A549 (cell line): Measurements from ENCODE around the gene TMEM63C. TPM values are rescaled to one million over a fixed set of nuclear protein-coding genes. Genes with fewer than 3 reads are reported as not detected.
"Not testable (repeated sequence)": the region's sequence is repeated elsewhere in the genome, so short reads cannot be mapped to it uniquely, and the experiment has no call there.

ENCODE experiments used
- ATAC-seq, 2 experiments: fragments of 200-7000 bp in 1 of 2; fragments of >200 bp in 1 of 2; cut with Nextera tagmentation in 1 of 2; cut with Tn5 transposase in 1 of 2; 3 replicates each; pipeline versions ENCODE4 v1.8.0 to v1.9.1; 2018 to 2020; ENCODE audit warnings: mild to moderate bottlenecking in 1 of 2, moderate library complexity in 1 of 2
- CTCF ChIA-PET: fragments of 300-600 bp; sonication (Branson Sonifier 250); formaldehyde crosslinking; extraction: SDS; loops from one replicate; lab custom pipeline; 2021; ENCODE audit warnings: antibody characterized with exemption, inconsistent platforms; lab: Yijun Ruan, JAX
- POLR2A ChIA-PET: fragments of 350-600 bp; formaldehyde crosslinking; extraction: SDS; loops from one replicate; lab custom pipeline; 2021; ENCODE audit warnings: antibody characterized with exemption, inconsistent platforms; lab: Yijun Ruan, JAX
- DNase-seq, 2 experiments: peaks; one replicate each; pipeline versions ENCODE4 v3.0.0 to v3.0.0-alpha.2; 2011 to 2016; ENCODE audit warnings: low read depth in 1 of 2, low spot score in 1 of 2
- FAIRE-seq: peaks from 2 replicates; lab custom pipeline; 2011; peaks lifted over from hg19 to GRCh38; lab: Jason Lieb, UNC
- H3K27ac ChIP-seq, 2 experiments: fragments of >200 bp; sonication (Bioruptor Twin); formaldehyde crosslinking; 3 replicates each; pipeline ENCODE4 v1.5.1; 2016 to 2017
- H3K4me1 ChIP-seq: fragments of >200 bp; sonication (Bioruptor Twin); formaldehyde crosslinking; 3 replicates; pipeline ENCODE4 v1.6.1; 2016
- H3K4me2 ChIP-seq: fragments of >200 bp; sonication (Bioruptor Twin); formaldehyde crosslinking; 3 replicates; pipeline ENCODE4 v1.6.1; 2016
- H3K4me3 ChIP-seq: fragments of >200 bp; sonication (Bioruptor Twin); formaldehyde crosslinking; 3 replicates; pipeline ENCODE4 v1.5.1; 2016
- H3K9me3 ChIP-seq: fragments of >200 bp; sonication (Bioruptor Twin); formaldehyde crosslinking; 3 replicates; pipeline ENCODE4 v1.6.1; 2016
- ATOH8 ChIP-seq: fragments of 250-450 bp; sonication (Bioruptor Pico); IDR thresholded peaks from 2 replicates; pipeline ENCODE4 v1.5.0; 2020; ENCODE audit warnings: low read depth, mild to moderate bottlenecking, moderate library complexity
- CBX2 ChIP-seq: fragments of 200-600 bp; sonication (generic); IDR thresholded peaks from 2 replicates; pipeline ENCODE4 v1.6.1; 2016; ENCODE audit warnings: low read depth, mild to moderate bottlenecking, borderline replicate concordance
- CEBPB ChIP-seq, 2 experiments: fragments of >200 bp in 1 of 2; sonication (Bioruptor Twin) in 1 of 2; formaldehyde crosslinking in 1 of 2; IDR thresholded peaks; 2 replicates each; pipeline ENCODE4 v1.6.1; 2012 to 2016
- EP300 ChIP-seq, 2 experiments: fragments of >200 bp; sonication (Bioruptor Twin); formaldehyde crosslinking; IDR thresholded peaks; 2 replicates in 1 of 2; 3 replicates in 1 of 2; pipeline ENCODE4 v1.6.1; 2016 to 2017
- FOXS1 ChIP-seq: fragments of 250-450 bp; sonication (Bioruptor Pico); IDR thresholded peaks from 2 replicates; pipeline ENCODE4 v1.5.0; 2020; ENCODE audit warnings: mild to moderate bottlenecking, moderate library complexity
- HDAC2 ChIP-seq: fragments of 200-600 bp; sonication (generic); IDR thresholded peaks from 2 replicates; pipeline ENCODE4 v1.6.1; 2016
- HES2 ChIP-seq: fragments of >200 bp; sonication (Bioruptor Twin); formaldehyde crosslinking; IDR thresholded peaks from 2 replicates; pipeline ENCODE4 v1.6.1; 2016
- HMGXB4 ChIP-seq: fragments of 250-450 bp; sonication (Bioruptor Pico); IDR thresholded peaks from 2 replicates; pipeline ENCODE4 v1.5.0; 2021; ENCODE audit warnings: mild to moderate bottlenecking, moderate library complexity, borderline replicate concordance
- HOXB5 ChIP-seq: fragments of 250-450 bp; sonication (Bioruptor Pico); IDR thresholded peaks from 2 replicates; pipeline ENCODE4 v1.5.0; 2020; ENCODE audit warnings: mild to moderate bottlenecking, moderate library complexity
- NPAS2 ChIP-seq: fragments of 250-450 bp; sonication (Bioruptor Pico); IDR thresholded peaks from 2 replicates; pipeline ENCODE4 v1.8.0; 2022; ENCODE audit warnings: mild to moderate bottlenecking, moderate library complexity, borderline replicate concordance
- PHF8 ChIP-seq: fragments of 200-600 bp; sonication (generic); IDR thresholded peaks from 2 replicates; pipeline ENCODE4 v1.6.1; 2016; ENCODE audit warnings: low read depth, mild to moderate bottlenecking, antibody characterized with exemption, moderate library complexity, borderline replicate concordance
- RARB ChIP-seq: fragments of 250-450 bp; sonication (Bioruptor Pico); IDR thresholded peaks from 2 replicates; pipeline ENCODE4 v1.8.0; 2021; ENCODE audit warnings: mild to moderate bottlenecking, moderate library complexity
- REST ChIP-seq: fragments of 200-600 bp; sonication (generic); IDR thresholded peaks from 2 replicates; pipeline ENCODE4 v1.6.1; 2016; ENCODE audit warnings: antibody characterized with exemption, mild to moderate bottlenecking, moderate library complexity
- RFX5 ChIP-seq: fragments of 450-650 bp; IDR thresholded peaks from 2 replicates; pipeline ENCODE4 v1.7.1; 2014; ENCODE audit warnings: antibody characterized with exemption, mild to moderate bottlenecking, moderate library complexity
- ZC3H11A ChIP-seq: fragments of 450-650 bp; IDR thresholded peaks from 2 replicates; pipeline ENCODE4 v1.6.1; 2014; ENCODE audit warnings: antibody characterized with exemption, mild to moderate bottlenecking
- ZNF302 ChIP-seq: fragments of 250-450 bp; sonication (Bioruptor Pico); IDR thresholded peaks from 2 replicates; pipeline ENCODE4 v1.9.0; 2021; ENCODE audit warnings: inconsistent platforms, mild to moderate bottlenecking, moderate library complexity
- WGBS: methylation state at CpG from one replicate; pipeline ENCODE4 v1.1.6; 2017; ENCODE audit errors: missing lambda C conversion rate; 5-methylcytosine and 5-hydroxymethylcytosine counted together
- polyA plus RNA-seq, 4 experiments: library from polyadenylated mRNA; depleted of rRNA in 3 of 4; stranded (reverse); fragments of >200 nt; fragmentation: RNase III in 1 of 4; extraction: RNeasy Plus Mini Kit Qiagen cat#74134 plus additional on column Dnase treatment in 1 of 4; gene quantifications; 2 replicates in 3 of 4; 3 replicates in 1 of 4; pipeline ENCODE4 v1.2.3, GENCODE V29; 2011 to 2017

Gene TMEM63C
- polyA plus RNA-seq, 2 of the 4 experiments (the other 2 are of a cell fraction) = 0.43 to 0.57 TPM

- not testable (repeated sequence) for FAIRE-seq
These were observed 7.5 kb upstream of the TMEM63C start for GRCh38 chr14:77173911-77174617.

GRCh38 chr14:77175843-77176242, 5.8 kb upstream of the TMEM63C start:
- TF ChIP-seq HES2 = no peak
- TF ChIP-seq PHF8 = no peak
- TF ChIP-seq EP300 (IDR thresholded peaks at IDR 0.05) = no peak
- TF ChIP-seq HDAC2 = no peak
- no peak for TF ChIP-seq CEBPB (IDR thresholded peaks at IDR 0.05)
- TF ChIP-seq HMGXB4 (CRISPR knock-in tag) = no peak
- TF ChIP-seq HOXB5 (CRISPR knock-in tag) = no peak
- no peak for TF ChIP-seq RFX5
- TF ChIP-seq ATOH8 (CRISPR knock-in tag) = no peak
- TF ChIP-seq ZC3H11A = no peak
- TF ChIP-seq NPAS2 (CRISPR knock-in tag) = no peak
- TF ChIP-seq CBX2 = no peak
- no peak for TF ChIP-seq RARB
- TF ChIP-seq FOXS1 = no peak
- no peak for TF ChIP-seq REST
- TF ChIP-seq ZNF302 (CRISPR knock-in tag) = no peak
- TF ChIP-seq, all 56 proteins: peak for 0
- Histone ChIP-seq H3K27ac (no peak overlapping the region), H3K4me1 (peaks cover 1% of the 10 kb centered on the region; the same call in 2 of the 3 replicates), H3K4me3 (no peak overlapping the region), H3K4me2 (no peak overlapping the region), H3K9me3 (peaks cover 1% of the 10 kb centered on the region; the same call in 2 of the 3 replicates)
- FAIRE-seq (no peak), DNase-seq (no peak), ATAC-seq (peak in 1 of 2 experiments; percentile 49; a peak in 2 of 6 replicates)
- POLR2A ChIA-PET = no interaction called here
- CTCF ChIA-PET = no interaction called here
- 97% methylated on average over 3 of the region's 3 CpGs for WGBS

More at GRCh38 chr14:77173911-77174617, 7.5 kb upstream of the TMEM63C start:
- H3K27ac ChIP-seq, H3K4me1 ChIP-seq, H3K4me2 ChIP-seq, DNase-seq, H3K4me3 ChIP-seq, ATAC-seq, POLR2A ChIA-PET: not testable (repeated sequence)
- peaks cover 19% of the 10 kb centered on the region for H3K9me3 ChIP-seq
- 73% methylated on average over 9 of the region's 9 CpGs for WGBS
- CTCF ChIA-PET = interaction anchor here (2.8 kb wide), 1 partner anchor 22 kb away, joined by 12 read pairs; no protein-coding TSS in a partner anchor
